Activated CD8-positive, alpha-beta memory T cell treated with anti-CD3 and anti-CD28 coated beads for 4 hours (primary cell): Measurements from ENCODE around the gene ADRM1.

Source experiments
- DNase-seq, 2 donors: peaks; one replicate each; pipeline ENCODE4 v3.0.0-alpha.2; 2020; ENCODE audit warnings: low read depth in 2 of 2

The ADRM1 gene

DNA sequence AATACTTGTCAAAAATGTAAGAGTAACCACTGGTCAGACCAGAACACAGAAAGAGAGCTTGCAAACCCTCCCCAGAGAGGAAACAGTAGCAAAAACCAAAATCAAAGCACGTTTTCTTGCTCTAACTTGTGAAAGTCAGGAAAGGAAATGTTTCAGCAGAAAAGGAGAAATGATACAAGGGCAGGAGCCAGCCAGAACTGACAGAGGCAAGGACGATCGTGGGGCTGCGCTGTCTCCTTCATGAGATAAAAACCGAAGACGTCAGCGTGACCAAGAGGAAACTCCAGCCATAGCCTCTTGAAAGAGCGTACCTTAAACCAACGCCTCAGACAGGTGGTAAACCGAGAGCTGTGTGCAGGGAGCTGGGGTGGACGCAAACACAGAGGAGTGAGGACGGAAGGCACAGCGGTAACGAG lies 36.9 kb downstream of the ADRM1 start:
- no peak for DNase-seq

DNA sequence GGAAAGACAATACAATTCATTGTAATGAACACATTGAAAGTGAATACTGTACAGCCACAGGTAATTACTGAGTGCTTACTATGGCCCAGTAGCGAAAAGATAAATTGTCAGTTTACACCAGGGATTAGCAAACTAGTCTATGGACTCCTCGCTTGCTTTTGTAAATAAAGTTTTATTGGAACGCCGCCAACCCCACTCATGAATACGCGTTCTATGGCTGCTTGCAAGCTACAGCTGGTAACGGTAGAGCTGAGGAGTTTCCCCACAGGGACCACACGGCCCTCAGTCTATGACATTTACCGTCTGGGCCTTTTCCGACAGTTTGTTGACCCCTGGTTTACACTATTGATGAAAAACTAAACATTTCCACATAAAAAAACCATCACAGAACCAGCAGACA lies 40.1 kb downstream of the ADRM1 start:
- DNase-seq = no peak

DNA sequence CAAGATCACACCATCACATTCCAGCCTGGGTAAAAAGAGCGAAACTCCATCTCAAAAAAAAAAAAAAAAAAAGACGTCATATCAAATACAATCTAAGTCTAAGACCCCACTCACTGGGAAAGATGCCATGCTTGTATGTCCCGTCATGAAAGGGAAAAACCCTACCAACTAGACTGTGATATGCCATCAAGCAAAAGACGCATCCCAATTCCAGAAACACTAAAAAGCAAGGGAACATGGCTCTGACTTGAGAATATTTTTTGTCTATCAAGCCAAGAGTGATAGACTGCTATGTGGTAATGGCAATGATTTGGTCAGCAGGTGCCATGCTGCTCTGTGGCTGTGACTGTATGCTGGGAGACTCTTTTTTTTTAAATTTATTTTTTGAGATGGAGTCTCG lies 41.3 kb downstream of the ADRM1 start:
- DNase-seq = no peak

DNA sequence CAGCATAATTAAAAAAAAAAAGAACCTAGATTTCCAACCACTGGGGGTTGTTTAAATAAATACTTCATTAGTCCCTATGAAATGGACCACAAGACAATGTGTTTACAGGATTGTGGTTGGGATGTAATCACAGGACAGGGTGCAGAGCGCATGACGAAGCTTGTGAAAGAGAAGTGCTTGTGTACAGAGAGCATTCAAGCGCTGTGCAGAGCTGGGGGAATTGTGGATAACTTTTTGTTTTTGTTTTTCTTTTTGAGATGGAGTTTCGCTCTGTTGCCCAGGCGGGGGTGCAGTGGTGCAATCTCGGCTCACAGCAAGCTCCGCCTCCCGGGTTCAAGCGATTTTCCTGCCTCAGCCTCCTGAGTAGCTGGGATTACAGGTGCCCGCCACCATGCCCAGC lies 42.0 kb downstream of the ADRM1 start:
- DNase-seq = no peak

DNA sequence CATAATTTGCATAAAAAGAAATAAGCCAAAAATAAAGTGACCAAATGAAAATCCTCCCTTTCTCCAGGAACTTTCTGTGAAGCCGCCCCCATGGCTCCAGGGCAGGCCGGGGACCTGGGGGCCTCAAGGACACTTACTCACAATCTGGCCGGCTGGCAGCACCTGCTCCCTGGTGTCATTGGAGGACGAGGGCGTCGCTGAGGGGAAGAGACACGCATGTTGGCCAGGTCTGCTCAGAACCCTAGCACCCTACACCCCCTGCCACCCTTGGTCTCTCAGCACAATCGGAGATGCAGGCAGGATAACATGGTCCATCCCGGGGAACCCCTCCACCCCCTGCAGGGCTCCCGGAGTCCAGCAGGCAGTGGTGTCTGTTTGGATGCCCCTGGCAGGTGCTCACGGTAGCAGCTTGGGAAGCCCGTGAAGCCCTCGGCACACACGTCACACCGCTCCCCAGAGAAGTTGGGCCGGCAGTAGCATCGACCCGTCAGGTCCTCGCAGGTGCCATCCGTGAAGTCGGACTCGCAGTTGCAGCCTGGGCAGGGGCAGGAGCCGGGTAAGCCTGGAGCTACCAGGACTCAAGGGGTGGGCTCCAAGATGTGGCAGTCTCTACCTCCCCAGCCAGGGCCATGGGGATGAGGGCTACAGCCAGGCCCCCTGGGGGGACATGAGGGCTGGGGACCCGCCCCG lies 43.0 kb downstream of the ADRM1 start:
- no peak for DNase-seq

DNA sequence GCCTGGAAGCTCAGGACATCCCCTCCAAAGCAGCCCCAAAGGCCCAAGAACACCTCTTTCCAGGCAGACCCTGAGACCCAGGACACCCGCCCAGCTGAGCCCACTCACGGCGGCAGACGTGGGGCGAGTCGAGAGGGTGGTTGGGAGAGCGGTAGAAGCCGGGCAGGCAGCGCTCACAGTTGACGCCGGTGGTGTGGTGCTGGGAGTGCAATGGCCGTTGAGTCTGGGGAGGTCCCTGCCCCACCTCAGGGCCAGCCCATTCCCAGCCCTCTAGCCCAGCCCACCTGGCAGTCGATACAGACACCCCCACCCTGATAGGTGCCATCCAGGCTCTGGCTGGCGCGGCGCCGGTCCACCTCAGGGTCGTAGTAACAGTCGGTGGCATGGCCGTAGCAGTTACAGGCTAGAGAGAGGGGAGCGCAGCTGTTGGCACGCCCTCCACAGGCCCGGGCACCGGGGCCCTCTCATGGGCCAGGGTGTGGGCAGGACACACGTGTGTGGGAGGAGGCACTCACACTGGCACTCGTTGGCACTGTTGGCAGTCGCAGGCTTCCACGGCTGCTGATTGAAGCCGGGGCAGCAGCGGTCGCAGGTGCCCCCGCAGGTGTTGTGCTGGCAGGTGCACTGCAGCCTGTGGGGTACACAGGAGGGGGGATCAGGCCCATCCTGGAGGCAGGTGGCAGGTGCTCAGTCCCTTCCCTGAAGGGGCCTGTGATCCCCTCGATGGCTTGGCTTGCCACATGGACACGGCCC lies 43.8 kb downstream of the ADRM1 start:
- DNase-seq = no peak

DNA sequence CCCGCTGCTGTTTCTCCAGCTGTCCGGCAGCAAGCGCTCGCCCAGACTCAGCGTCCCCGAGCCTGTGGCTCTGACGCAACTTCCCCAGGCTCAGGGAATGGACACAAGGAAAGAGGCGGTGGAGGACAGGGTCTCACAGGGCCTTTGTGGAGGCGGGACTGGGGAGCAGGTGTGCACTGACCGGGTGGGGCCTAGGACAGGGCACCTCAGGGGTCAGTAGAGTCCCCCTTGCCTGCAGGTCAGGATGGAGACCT lies 44.3 kb downstream of the ADRM1 start:
- no peak for DNase-seq

DNA sequence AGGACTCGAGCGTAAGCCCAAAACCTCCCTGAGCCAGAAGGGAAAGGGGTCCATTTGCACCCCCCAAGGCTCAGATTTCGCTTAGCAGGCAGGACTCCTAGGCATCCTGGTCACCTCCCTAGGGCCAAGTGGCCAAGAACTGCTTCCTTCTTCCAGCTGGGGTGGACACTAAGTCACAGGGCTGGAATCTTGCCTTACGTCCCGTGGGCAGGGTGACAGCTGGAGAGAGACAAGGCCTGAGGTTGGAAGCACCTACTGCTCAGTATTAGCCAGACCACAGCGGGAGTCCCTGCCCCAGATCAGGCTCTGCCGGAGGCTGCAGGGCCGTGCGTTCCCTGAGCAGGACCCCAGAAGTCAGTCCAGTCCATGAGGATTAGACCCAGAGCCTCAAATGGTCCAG lies 44.6 kb downstream of the ADRM1 start:
- DNase-seq = no peak

DNA sequence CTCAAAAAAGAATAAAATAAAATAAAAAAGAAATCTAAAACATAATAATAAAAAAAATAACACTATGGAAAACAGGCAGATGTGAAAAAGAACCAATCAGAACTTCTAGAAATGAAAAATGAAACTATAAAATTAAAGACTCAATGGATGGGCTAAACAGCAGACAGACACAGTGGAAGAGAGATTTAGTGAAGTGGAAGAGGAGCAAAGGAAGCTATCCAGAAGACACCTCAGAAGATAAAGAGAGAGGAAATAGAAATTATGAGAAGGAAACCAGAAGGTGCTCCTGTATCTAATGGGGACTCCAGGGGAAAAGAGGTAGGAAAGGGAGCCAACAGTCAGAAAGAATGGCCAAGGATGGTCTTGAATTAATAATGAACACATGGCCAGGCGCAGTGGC lies 45.8 kb downstream of the ADRM1 start:
- no peak for DNase-seq

DNA sequence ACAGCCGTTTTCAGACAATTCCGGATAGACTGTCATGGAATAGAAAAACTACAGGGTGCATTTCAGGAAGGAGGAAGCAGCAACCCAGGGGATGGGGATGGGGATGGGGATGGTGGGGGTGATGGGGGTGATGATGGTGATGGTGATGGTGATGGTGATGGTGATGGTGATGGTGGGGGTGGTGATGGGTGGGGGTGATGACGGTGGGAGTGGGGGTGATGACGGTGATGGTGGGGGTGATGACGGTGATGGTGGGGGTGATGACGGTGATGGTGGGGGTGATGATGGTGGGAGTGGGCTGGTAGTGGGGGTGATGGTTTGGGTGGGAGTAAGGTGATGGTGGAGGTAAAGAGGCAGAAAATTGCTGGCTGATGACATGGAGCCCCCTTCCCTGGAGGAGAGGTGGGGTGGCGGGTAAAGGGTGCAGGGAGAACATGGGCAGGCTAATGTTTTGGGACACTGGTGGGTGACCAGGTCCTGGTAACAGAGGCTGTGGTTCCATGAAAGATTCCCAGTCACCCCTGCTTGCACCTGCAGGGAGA lies 46.8 kb downstream of the ADRM1 start:
- no peak for DNase-seq

DNA sequence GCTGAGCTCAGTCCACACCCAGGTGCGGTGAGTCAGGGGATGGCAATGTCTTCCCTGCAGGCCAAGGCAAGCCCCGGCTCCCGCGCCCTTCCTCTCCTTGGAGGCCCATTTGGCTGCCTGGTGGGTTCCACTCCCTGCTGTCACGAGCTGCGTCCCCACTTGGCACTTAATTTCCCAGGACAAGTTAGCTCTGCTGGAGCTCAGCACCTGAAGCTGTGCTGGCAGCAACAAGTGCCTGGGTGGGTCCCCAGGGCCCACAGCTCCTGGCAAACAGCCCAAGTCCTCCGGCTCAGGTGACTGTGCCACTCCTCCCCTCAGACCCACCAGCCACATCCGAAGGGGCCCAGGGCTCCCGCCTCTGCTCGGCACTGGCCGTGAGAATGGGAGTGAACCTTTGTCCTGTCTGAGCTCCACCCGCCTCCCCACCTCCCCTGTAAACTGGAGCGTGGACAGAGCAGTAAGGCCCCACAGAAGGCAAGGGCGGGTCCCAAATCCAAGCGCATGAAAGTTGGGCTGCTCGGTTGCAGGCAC lies 47.4 kb downstream of the ADRM1 start:
- no peak for DNase-seq

DNA sequence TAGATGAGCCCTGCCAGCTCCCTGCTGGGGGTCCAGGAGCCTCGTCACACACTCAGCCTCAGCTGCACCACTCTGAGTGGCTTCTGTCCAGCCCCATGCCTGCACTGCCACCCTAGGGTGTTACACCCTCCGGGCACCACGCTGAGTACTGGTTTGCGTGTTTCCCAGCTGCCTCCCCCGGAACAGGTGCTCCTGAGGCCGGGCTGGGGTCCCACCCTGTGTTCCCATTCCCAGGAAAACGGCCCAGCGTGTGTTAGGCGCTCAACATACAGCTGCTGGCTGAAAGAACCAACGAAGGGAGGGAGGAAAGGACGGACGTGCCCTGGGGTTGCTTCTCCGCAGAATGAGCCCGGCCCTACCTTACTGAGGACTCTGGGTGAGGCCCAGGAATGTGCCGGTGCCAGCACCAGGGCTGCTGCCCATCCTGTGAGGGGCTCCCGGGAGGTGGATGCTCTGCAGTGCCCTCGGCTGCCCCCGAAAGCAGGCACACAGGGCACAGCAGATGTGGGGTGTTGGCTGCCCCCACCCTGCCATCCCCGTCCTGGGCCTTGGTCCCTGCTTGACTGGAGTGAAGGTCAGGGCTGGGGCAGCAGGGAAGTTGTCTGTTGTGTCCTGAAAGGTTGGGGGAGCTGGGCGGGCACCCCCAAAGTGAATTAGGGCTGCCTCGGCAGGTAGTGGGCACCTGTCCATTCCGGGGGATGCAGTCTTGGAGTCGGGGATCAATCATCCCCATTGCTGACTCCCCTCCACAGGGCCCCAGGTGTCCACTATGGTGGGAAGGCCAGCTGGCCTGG lies 48.0 kb downstream of the ADRM1 start:
- no peak for DNase-seq

DNA sequence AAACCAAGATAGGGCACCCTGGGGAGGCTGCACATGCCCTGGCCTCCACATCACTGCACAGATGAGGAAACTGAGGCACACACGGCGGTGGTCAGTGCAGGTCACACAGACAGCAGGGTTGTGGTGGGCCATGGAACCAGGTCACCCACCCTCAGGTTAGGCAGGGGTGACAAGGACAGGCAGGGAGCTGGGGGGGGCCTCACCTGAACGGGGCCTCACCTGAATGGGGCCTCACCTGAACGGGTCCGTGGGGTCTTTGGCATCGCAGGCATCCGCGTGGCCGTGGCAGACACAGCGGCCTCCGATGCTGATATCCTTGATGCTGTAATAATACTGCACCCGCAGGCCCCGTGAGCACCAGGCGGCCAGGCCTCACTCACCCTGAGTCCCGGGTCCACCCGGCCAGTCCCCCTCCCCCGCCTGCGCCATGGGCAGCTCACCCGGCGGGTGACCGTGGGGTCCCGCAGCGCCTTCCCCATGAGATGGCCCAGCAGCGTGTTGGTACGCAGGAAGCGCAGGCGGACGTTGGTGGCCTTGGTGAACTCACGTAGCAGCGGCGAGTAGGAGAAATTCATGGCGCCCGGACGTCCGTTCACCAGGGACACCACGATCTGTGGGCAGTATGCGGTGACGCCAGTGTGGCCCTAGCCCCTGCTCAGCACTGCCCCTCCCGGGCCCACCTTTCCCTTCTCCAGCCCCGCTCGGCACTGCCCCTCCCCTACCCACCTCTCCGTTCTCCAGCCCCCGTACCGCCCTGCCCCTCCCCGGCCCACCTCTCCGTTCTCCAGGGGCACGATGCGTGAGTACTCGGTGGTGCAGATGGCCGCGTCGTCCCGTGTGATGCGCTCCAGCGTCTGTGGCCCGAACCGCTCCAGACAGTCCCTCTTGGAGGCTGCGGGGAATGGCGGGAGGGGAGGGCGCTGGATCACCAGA lies 48.9 kb downstream of the ADRM1 start:
- no peak for DNase-seq

DNA sequence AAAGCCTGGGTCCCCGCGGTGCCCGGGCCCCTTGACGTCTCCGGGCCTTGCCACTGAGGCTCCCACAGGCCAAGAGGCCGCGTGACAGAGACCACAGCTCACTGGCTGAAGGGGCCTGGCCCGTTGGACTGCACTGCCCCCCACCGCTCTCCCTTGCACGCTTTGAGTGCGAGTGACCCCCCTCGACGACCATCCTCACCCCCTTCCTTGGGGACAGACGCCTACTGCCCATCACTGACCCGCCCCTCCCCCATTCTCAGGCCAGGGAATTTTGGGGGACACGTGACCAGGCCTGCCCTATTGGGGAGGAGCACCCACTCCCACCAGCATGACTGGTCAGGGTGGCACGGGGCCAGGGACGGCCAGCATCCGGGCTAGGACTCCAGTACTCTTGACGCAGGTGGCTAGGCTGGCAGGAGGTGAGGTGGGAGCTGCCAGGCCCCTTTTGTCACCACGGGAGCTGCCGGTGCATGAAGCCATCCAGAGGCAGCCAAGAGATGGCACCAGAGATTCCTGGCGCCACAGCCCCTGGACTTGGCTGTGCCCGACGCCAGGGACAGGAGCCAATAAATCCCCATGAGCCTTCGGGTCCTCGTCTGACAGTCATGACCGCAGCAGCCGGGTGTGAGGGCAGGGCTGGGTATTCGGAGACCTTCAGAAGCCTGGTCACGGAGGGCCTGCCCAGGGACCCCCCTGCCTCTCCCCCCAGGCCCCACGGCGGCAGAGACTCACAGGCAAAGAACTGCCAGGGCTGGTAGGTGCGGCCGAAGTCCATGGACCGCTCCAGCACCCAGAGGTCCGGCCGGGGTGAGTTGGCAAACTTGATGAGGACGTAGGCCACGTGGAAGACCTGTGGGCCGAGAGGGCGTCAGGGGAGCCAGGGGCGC lies 49.8 kb downstream of the ADRM1 start:
- no peak for DNase-seq

DNA sequence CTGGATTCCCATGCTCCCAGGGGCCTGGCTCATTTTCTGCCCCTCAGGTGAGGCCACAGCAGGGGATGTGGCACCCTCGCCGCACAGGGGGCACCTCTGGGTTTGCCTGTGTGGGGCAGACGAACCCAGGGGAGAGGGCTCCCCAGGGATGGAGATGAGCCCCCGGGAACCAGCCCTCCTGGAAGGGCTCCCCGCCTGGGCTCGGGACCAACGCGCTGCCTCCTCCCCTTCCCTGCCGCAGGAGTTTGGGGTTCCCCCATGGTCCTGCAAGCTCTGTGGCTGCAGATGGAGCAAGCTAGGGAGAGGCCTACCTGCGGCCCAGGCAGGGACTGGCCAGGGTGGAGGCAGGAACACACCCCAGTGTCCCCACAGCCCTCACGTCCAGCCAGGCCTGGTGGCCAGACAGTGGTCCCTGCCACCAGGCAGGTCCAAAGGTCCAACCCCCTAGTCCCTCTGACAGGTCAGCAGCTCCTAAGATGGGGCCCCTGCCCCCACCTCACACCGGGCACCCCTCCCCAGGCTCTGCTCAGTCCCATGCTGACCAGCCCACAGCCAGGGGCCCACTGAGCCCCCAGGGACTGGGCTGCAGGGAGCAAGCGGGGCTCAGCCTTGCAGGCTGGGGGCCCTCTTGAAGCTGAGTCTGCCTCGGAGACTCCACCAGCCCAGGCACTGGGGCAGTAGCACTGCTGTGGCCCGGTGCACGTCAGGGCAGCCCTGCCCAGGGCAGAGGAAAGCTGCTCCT lies 50.7 kb downstream of the ADRM1 start:
- no peak for DNase-seq

DNA sequence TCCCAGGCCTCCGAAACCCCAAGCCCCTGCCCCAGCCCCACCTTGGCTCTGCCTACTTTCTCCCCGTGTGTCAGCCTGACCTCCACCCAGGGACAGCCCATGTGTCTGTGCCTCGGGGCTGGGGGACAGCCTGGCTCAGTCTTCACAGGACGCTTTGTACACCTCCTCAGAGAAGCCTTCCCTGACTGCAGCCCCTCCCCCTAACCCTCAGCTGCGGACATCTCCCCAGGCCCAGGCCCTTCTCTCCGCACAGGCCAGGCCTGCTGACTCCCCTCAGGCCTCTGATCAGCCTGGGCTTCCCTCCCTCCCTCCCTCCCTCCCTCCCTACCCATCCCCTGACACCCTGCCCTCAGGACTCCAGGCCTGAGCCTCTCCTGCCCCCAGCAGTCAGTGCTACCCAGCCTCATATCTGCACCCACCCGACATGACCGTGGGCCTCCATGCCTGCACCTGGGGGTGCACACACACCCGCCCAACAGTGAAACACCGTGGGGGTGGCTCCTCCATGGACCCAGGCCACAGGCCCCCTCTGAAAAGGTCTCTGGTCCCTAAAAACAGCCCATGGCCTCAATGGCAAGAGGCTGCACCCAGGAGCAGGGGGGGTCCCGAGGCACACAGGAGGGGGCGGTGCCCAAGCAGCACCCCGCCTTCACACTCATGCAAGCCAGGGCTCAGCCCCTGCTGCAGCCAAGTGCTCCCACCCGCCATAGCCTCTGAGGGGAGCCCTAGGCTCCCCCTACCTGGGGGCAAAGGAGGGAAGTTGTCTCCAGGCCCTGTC lies 51.4 kb downstream of the ADRM1 start:
- no peak for DNase-seq

DNA sequence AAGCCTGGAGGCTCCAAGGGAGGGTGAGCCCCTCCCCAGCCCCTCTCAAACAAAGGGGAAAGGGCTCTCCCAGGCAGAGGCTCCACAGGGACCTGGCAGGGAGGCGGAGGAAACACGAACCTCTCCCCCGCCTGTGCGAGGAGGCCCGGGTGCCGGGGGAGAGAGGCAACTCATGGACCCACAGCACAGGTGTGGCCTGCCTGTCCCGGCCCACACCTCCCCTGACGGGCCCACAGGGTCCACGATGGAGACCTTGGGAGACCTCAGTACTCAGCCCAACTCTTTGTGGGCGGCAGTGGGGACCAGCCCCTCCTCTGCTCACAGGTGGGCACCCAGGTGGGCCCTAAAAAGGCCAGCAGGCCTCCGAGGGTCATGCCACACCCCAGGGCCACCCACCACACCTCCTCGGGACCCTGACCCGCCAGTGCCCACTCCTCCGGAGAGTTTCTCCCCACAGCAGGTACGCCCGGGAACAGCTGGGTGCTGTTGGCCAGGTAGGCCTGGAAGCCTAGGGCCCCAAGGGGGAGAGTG lies 52.1 kb downstream of the ADRM1 start:
- DNase-seq = no peak

DNA sequence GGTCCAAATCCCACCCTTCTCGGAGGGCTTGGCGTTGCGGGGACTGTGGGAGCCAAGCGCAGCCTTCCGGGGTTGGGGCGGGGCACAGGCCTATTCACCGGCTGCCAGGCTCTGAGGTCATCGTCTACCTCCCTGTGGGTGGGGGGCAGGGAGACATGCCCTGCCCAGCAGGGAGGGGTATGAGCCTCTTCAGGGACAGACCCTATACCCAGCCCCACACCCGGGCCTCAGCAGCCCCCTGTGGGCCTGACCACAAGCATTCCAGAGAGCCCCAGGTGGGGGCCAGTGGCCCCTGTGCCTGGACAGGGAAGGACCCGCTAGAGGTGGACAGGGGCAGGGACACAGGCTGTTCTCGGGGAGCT lies 52.7 kb downstream of the ADRM1 start:
- no peak for DNase-seq
